Retinal pigment epithelial cell (primary cell): ENCODE data around the gene ACMSD.

Experiments
- DNase-seq: peaks from one replicate; pipeline ENCODE4 v3.0.0-alpha.2; 2010; ENCODE audit warnings: low read depth
- H3K4me3 ChIP-seq: 2 replicates; pipeline ENCODE4 v1.5.1; 2011; ENCODE audit warnings: mild to moderate bottlenecking, low read length, control low read depth, moderate library complexity
- CTCF ChIP-seq: conservative IDR thresholded peaks from 2 replicates; pipeline ENCODE4 v1.5.1; 2011; ENCODE audit warnings: low read depth, low read length, control low read depth, inconsistent platforms

Gene ACMSD

GRCh38 chr2:134838143-134838620, at the start of gene ACMSD:
TSS of gene ACMSD (plus strand) at chr2:134838616. CDS start at chr2:134838683, 67 bp downstream.
- no peak for TF ChIP-seq CTCF

GRCh38 chr2:134790487-134790886, 47.9 kb upstream of the ACMSD start:
- TF ChIP-seq CTCF: peak; percentile 2
- no peak overlapping the region for H3K4me3 ChIP-seq
- DNase-seq: no peak

More at GRCh38 chr2:134838143-134838620, at the start of gene ACMSD:
- no peak within 1 kb of the TSS for H3K4me3 ChIP-seq
- no peak for DNase-seq

GRCh38 chr2:134791616-134792015, 46.8 kb upstream of the ACMSD start:
- no peak overlapping the region for H3K4me3 ChIP-seq
- no peak for DNase-seq
- TF ChIP-seq CTCF: no peak

- H3K4me3 ChIP-seq: no peak overlapping the region
- DNase-seq: no peak
- TF ChIP-seq CTCF: no peak
These were observed 46.2 kb upstream of the ACMSD start for GRCh38 chr2:134792186-134792585.

GRCh38 chr2:134795765-134796164, 42.7 kb upstream of the ACMSD start:
- no peak overlapping the region for H3K4me3 ChIP-seq
- DNase-seq: no peak
- TF ChIP-seq CTCF: no peak

- no peak overlapping the region for H3K4me3 ChIP-seq
- DNase-seq: no peak
- no peak for TF ChIP-seq CTCF
These were observed 42.0 kb upstream of the ACMSD start for GRCh38 chr2:134796373-134796772.

GRCh38 chr2:134799936-134800335, 38.5 kb upstream of the ACMSD start:
- H3K4me3 ChIP-seq: no peak overlapping the region
- DNase-seq: no peak
- TF ChIP-seq CTCF: no peak
